Loucy (cell line): ENCODE measurements around the gene ACOT12.

Experiments used
- H2AFZ ChIP-seq: fragments of 200-600 bp; sonication (generic); 2 replicates; pipeline ENCODE4 v1.6.0; 2016; ENCODE audit warnings: antibody characterized with exemption, mild to moderate bottlenecking, low read length, moderate library complexity
- H3F3A ChIP-seq: fragments of 200-600 bp; 2 replicates; pipeline ENCODE4 v1.6.0; 2016; ENCODE audit warnings: antibody characterized with exemption, low read depth, mild to moderate bottlenecking
- H3K27me3 ChIP-seq: fragments of 200-600 bp; sonication (generic); 2 replicates; pipeline ENCODE4 v1.6.1; 2014; ENCODE audit warnings: low read length, mild to moderate bottlenecking; ENCODE audit not compliant: insufficient read depth, poor library complexity, severe bottlenecking
- H3K36me3 ChIP-seq: fragments of 200-600 bp; sonication (generic); 2 replicates; pipeline ENCODE4 v1.6.1; 2016; ENCODE audit warnings: low read length; ENCODE audit not compliant: insufficient read depth
- H3K4me1 ChIP-seq: fragments of 200-600 bp; sonication (generic); 2 replicates; pipeline ENCODE4 v1.5.1; 2014; ENCODE audit warnings: low read length, mild to moderate bottlenecking; ENCODE audit not compliant: insufficient read depth, poor library complexity, severe bottlenecking
- H3K4me2 ChIP-seq: fragments of 200-600 bp; sonication (generic); 2 replicates; pipeline ENCODE4 v1.6.0; 2014; ENCODE audit warnings: antibody characterized with exemption, low read length, low read depth, mild to moderate bottlenecking; ENCODE audit not compliant: poor library complexity, severe bottlenecking
- H3K4me3 ChIP-seq: fragments of 200-600 bp; sonication (generic); 2 replicates; pipeline ENCODE4 v1.5.1; 2014; ENCODE audit warnings: low read length, mild to moderate bottlenecking, mixed read lengths; ENCODE audit not compliant: poor library complexity, severe bottlenecking
- H3K79me2 ChIP-seq: fragments of 200-600 bp; sonication (generic); 2 replicates; pipeline ENCODE4 v1.6.1; 2014; ENCODE audit warnings: low read length; ENCODE audit not compliant: insufficient read depth
- H3K9ac ChIP-seq: fragments of 200-600 bp; sonication (generic); 2 replicates; pipeline ENCODE4 v1.6.0; 2014; ENCODE audit warnings: mild to moderate bottlenecking, low read depth, low read length, moderate library complexity; ENCODE audit not compliant: poor library complexity, severe bottlenecking
- H3K9me2 ChIP-seq: fragments of 200-600 bp; sonication (generic); replicated peaks from 2 replicates; pipeline ENCODE4 v1.6.1; 2016; ENCODE audit warnings: low read depth, low read length, mixed read lengths
- H3K9me3 ChIP-seq: fragments of 200-600 bp; sonication (generic); 2 replicates; pipeline ENCODE4 v1.6.1; 2014; ENCODE audit warnings: mild to moderate bottlenecking, antibody characterized with exemption, low read length, low read depth; ENCODE audit not compliant: insufficient read depth
- H4K20me1 ChIP-seq: fragments of 200-600 bp; sonication (generic); 2 replicates; pipeline ENCODE4 v1.6.0; 2014; ENCODE audit warnings: antibody characterized with exemption, low read length, mild to moderate bottlenecking; ENCODE audit not compliant: insufficient read depth, poor library complexity, severe bottlenecking
- EZH2phosphoT487 ChIP-seq: fragments of 200-600 bp; IDR thresholded peaks from 2 replicates; pipeline ENCODE4 v1.6.1; 2018; ENCODE audit warnings: antibody characterized with exemption, mild to moderate bottlenecking, moderate library complexity, borderline replicate concordance
- TF ChIP-seq, protein P1 (sequence below): fragments of 200-600 bp; sonication (generic); conservative IDR thresholded peaks from 2 replicates; pipeline ENCODE4 v1.5.1; 2014; ENCODE audit warnings: mild to moderate bottlenecking, antibody characterized with exemption, low read length

The ACOT12 gene

DNA sequence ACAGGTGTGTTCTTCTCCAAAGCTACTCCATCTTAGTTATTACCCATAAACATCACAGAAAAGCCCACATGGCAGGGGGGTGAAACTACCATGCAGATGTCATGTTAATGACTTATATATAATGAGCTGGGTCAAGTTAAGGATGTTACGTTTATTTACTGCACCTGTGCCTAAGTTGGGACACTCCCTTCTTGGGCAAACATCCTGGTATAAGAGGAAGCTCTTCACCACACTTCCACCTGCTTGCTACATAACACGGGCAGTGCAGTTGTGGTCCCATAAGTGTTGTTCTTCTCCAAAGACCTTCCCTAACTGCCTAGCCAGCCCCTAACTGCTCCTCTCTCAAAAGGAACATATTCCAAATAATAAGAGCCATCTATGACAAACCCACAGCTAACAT lies 101.8 kb downstream of the ACOT12 start:
- H3K9me3 ChIP-seq: peaks cover 13% of the 10 kb centered on the region

DNA sequence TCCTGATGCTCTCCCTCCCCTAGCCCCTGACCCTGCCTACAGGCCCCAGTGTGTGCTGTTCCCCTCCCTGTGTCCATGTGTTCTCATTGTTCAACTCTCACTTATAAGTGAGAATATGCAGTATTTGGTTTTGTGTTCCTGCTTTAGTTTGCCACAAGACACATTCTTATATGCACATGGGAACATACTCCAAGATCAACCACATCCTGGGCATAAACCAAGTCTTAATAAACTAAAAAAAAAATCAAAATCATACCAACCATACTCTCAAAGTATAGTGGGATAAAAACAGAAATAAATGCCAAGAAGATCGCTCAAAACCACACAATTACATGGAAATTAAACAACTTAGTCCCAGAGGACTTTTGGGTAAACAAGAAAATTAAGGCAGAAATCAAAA lies 103.8 kb downstream of the ACOT12 start:
- Histone ChIP-seq H2AFZ (no peak overlapping the region), H3K4me3 (no peak overlapping the region), H3K4me1 (peaks cover 5% of the 10 kb centered on the region), H3K27me3 (no peaks in the 10 kb centered on the region), H3F3A (no peaks in the 10 kb centered on the region), H3K36me3 (no peaks in the 10 kb centered on the region), H4K20me1 (no peaks in the 10 kb centered on the region), H3K79me2 (no peaks in the 10 kb centered on the region), H3K9me2 (no peaks in the 10 kb centered on the region), H3K4me2 (no peak overlapping the region), H3K9me3 (peaks cover 13% of the 10 kb centered on the region), H3K9ac (no peak overlapping the region)
- TF ChIP-seq EZH2phosphoT487: no peak
- TF ChIP-seq, protein P1, sequence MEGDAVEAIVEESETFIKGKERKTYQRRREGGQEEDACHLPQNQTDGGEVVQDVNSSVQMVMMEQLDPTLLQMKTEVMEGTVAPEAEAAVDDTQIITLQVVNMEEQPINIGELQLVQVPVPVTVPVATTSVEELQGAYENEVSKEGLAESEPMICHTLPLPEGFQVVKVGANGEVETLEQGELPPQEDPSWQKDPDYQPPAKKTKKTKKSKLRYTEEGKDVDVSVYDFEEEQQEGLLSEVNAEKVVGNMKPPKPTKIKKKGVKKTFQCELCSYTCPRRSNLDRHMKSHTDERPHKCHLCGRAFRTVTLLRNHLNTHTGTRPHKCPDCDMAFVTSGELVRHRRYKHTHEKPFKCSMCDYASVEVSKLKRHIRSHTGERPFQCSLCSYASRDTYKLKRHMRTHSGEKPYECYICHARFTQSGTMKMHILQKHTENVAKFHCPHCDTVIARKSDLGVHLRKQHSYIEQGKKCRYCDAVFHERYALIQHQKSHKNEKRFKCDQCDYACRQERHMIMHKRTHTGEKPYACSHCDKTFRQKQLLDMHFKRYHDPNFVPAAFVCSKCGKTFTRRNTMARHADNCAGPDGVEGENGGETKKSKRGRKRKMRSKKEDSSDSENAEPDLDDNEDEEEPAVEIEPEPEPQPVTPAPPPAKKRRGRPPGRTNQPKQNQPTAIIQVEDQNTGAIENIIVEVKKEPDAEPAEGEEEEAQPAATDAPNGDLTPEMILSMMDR: no peak

More for the DNA sequence above, 101.8 kb downstream of the ACOT12 start:
- Histone ChIP-seq H3K4me2 (no peak overlapping the region), H3K9me2 (no peaks in the 10 kb centered on the region), H4K20me1 (no peaks in the 10 kb centered on the region), H3K9ac (no peak overlapping the region), H3K4me3 (no peak overlapping the region), H3K79me2 (no peaks in the 10 kb centered on the region), H3K36me3 (no peaks in the 10 kb centered on the region), H3F3A (no peaks in the 10 kb centered on the region), H3K27me3 (no peaks in the 10 kb centered on the region), H3K4me1 (peaks cover 5% of the 10 kb centered on the region), H2AFZ (no peak overlapping the region)
- no peak for TF ChIP-seq EZH2phosphoT487
- TF ChIP-seq, protein P1: no peak

DNA sequence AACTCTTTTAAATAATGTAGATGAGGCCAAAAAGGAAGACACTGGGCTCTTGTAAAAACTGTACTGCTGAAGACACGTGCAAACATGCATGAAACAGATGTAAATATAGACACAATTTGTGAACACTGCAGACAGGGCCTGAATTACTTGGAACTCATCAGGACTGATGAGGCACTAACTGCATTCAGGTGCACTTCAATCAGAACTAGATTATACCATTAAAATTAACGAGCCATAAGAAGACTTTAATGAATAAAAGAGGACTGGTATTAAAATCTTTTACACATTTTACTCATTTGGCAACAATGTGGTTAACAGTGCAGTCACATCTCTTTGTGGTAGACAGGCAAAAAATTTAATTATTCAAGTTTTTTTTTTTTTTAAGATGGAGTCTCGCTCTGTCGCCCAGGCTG lies 105.9 kb downstream of the ACOT12 start:
- H3K9ac ChIP-seq: no peak overlapping the region

More for the DNA sequence above, 105.9 kb downstream of the ACOT12 start:
- Histone ChIP-seq H3F3A (no peaks in the 10 kb centered on the region), H3K4me3 (no peak overlapping the region), H3K79me2 (no peaks in the 10 kb centered on the region), H2AFZ (no peak overlapping the region), H3K4me2 (no peak overlapping the region), H3K9me2 (no peaks in the 10 kb centered on the region), H4K20me1 (no peaks in the 10 kb centered on the region), H3K27me3 (no peaks in the 10 kb centered on the region), H3K36me3 (no peaks in the 10 kb centered on the region), H3K4me1 (peaks cover 5% of the 10 kb centered on the region), H3K9me3 (peaks cover 8% of the 10 kb centered on the region)
- TF ChIP-seq, protein P1: no peak
- TF ChIP-seq EZH2phosphoT487: no peak
